B cell (primary cell): ENCODE results near the gene STK33.

Source experiments
- EZH2 ChIP-seq: IDR thresholded peaks from 2 replicates; pipeline ENCODE4 v1.6.1; 2012; ENCODE audit warnings: borderline replicate concordance, low read depth, mild to moderate bottlenecking, moderate library complexity, low read length; ENCODE audit not compliant: insufficient read depth, poor library complexity, severe bottlenecking
- TF ChIP-seq, protein P1 (sequence below): fragments of 200-600 bp; IDR thresholded peaks from one replicate; pipeline ENCODE4 v1.8.0; 2022; ENCODE audit warnings: antibody characterized with exemption, mild to moderate bottlenecking

DNA sequence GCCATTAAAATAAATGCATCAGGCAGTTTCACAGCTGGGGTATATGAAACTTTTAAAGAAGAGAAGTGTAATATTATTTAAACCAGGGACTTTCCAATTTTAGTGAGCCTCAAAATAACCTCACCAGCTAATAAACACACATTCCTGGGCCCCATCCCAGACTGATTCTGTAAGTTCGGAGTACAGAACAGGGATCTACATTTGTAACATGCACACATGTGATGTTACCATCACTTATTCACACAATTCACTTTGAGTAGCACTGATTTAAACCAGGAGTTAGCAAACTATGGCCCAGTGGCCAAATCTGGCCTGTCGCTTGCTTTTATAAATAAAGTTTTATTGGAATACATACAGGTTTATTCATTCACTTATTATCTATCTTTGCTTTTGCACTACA is 62.0 kb downstream of the STK33 start:
- TF ChIP-seq, protein P1, sequence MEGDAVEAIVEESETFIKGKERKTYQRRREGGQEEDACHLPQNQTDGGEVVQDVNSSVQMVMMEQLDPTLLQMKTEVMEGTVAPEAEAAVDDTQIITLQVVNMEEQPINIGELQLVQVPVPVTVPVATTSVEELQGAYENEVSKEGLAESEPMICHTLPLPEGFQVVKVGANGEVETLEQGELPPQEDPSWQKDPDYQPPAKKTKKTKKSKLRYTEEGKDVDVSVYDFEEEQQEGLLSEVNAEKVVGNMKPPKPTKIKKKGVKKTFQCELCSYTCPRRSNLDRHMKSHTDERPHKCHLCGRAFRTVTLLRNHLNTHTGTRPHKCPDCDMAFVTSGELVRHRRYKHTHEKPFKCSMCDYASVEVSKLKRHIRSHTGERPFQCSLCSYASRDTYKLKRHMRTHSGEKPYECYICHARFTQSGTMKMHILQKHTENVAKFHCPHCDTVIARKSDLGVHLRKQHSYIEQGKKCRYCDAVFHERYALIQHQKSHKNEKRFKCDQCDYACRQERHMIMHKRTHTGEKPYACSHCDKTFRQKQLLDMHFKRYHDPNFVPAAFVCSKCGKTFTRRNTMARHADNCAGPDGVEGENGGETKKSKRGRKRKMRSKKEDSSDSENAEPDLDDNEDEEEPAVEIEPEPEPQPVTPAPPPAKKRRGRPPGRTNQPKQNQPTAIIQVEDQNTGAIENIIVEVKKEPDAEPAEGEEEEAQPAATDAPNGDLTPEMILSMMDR, result no peak
- TF ChIP-seq EZH2, result no peak
